ENCODE data around the gene KRTAP5-2. TPM values are rescaled to one million over a fixed set of nuclear protein-coding genes. Genes with fewer than 3 reads are reported as not detected.
"Not testable (repeated sequence)": the region's sequence is repeated elsewhere in the genome, so short reads cannot be mapped to it uniquely, and the experiment has no call there.

Gene KRTAP5-2, protein sequence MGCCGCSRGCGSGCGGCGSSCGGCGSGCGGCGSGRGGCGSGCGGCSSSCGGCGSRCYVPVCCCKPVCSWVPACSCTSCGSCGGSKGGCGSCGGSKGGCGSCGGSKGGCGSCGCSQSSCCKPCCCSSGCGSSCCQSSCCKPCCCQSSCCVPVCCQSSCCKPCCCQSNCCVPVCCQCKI
- not detected for total RNA-seq

DNA sequence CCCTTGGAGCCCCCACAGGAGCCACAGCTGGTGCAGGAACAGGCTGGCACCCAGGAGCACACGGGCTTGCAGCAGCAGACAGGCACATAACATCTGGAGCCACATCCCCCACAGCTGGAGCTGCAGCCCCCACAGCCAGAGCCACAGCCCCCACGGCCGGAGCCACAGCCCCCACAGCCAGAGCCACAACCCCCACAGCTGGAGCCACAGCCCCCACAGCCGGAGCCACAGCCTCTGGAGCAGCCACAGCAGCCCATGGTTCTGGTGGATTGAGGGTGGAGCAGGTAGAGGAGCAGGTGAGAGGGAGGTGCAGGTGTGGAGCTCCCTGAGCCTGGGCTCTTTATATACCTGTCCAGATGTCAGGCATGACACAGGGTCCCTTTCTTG is at the start of gene KRTAP5-2:
TSS of gene KRTAP5-2 (minus strand) at position 301 of the 387 bp plus-strand sequence. CDS start at position 257, 44 bp downstream.
- Mint-ChIP-seq H3K4me3 (no peak within 1 kb of the TSS), H3K27me3 (peaks cover 62% of the 10 kb centered on the region)

DNA sequence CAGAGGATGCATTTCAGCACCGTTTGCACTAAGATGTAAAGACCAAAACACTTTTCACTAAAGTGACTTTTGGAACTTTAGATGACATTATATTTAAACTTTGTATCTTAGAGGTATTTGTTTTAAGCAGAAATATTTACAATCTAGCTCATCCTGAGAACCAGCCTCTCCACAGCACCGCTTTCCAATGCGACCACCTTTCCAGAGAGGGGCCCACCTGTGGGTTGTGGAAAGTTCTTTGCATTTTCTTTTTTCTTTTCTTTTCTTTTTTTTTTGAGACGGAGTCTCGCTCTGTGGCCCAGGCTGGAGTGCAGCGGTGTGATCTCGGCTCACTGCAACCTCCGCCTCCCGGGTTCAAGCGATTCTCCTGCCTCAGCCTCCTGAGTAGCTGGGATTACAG is 48.4 kb upstream of the KRTAP5-2 start:
- not testable (repeated sequence) for H3K36me3 Mint-ChIP-seq

More for the DNA sequence above, at the start of gene KRTAP5-2:
- H3K27ac Mint-ChIP-seq, result no peak within 1 kb of the TSS
- H3K36me3 Mint-ChIP-seq, result no peaks in the 10 kb centered on the region
- DNase-seq, result no peak
- H3K4me1 Mint-ChIP-seq, result peaks cover 4% of the 10 kb centered on the region
- no peaks in the 10 kb centered on the region for H3K9me3 Mint-ChIP-seq

DNA sequence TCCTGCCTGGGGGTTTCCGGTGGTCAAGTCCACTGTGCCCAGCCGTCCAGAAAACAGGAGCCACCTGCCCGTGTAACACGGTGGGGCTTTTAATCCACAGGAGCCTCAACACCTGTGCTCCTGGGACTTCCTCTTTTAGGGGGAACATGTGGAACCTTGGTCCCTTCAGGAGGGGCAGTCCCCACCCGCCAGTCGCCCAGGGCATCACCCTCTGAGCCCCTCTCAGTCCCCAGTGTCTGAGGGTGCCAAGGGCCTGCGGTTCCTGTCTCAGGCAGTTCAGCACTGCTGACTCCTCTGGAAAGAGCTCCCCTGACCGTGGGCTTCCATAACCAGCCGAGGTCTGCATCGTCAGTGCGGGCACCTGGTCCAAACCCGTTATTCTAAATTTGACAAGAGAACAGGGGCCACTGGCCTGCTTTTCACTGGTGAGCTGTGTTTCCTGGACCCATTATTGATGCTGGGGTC is 47.3 kb upstream of the KRTAP5-2 start:
- no peaks in the 10 kb centered on the region for H3K4me1 Mint-ChIP-seq
- H3K9me3 Mint-ChIP-seq, result no peaks in the 10 kb centered on the region
- no peak overlapping the region for H3K4me3 Mint-ChIP-seq
- H3K36me3 Mint-ChIP-seq, result no peaks in the 10 kb centered on the region
- no peak overlapping the region for H3K27ac Mint-ChIP-seq
- DNase-seq, result no peak
- H3K27me3 Mint-ChIP-seq, result peaks cover 19% of the 10 kb centered on the region

More for the DNA sequence above, 48.4 kb upstream of the KRTAP5-2 start:
- H3K4me3 Mint-ChIP-seq, H3K27ac Mint-ChIP-seq, H3K9me3 Mint-ChIP-seq, H3K4me1 Mint-ChIP-seq, DNase-seq: not testable (repeated sequence)
- peaks cover 11% of the 10 kb centered on the region for H3K27me3 Mint-ChIP-seq

DNA sequence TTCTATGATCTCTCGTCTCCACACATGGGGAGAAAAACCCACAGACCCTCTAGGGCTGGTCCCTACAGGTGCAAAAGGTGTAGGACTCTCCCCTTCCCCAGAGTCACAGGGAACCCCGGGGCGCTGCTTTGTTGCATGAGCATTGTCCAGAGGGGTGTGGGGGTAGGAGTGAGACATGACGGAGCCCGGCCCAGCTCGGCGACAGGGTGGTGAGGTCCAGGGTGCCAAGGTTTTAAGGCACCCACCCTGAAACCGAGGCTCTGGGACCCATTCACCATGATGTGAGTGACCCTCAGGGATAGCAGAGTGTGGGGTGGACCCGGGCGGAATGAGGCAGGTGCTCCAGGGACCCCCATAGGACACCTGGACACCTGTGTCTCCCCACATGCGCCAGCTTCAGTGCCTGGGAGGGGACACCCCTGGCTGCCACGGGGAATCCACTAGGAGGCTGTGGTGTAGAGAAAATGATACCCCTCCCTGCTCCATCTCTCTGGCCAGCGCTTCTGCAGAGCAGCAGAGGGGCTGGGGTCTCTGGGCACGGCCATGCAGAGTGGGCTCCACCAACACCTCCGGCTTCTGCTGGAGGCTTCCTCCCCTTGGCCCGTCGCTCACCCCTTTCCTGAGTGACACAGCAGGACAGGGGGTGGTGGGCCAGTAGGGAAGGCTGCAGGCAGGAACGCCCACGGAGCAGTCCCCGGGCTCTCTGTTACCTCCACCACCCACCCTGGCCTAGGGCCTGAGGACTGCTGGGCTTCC is 46.7 kb upstream of the KRTAP5-2 start:
- H3K27me3 Mint-ChIP-seq, result peaks cover 24% of the 10 kb centered on the region
- H3K36me3 Mint-ChIP-seq, result no peaks in the 10 kb centered on the region
- H3K27ac Mint-ChIP-seq, result no peak overlapping the region
- H3K4me3 Mint-ChIP-seq, result no peak overlapping the region
- no peak for DNase-seq
- no peaks in the 10 kb centered on the region for H3K9me3 Mint-ChIP-seq
- H3K4me1 Mint-ChIP-seq, result no peaks in the 10 kb centered on the region

DNA sequence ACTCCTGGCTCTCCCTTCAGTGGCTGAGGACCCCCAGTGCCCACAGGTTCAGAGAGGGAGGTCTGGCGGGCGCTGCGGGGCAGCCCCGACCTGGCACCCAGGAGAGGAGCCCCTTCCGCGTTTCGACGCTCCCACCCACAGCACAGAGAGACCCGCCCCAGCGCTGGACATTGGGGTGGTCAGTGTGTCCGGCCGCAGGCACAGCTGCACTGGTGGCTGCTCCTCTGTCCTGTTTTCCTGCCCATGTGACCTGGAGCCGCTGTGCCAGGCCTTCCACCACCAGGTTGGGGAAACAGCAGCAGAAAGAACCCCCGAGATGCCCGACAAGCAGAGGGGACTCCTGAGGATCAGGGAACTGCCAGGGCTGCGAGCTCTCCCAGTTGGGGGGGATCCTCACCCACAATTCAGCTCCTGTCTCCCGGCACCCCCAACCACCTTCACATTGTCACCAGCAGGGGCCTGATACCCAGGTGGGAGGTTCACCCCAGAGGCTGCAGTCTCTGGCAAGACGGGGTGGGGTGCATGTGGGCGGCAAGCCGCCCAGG is 45.1 kb upstream of the KRTAP5-2 start:
- H3K36me3 Mint-ChIP-seq, result no peaks in the 10 kb centered on the region
- H3K27me3 Mint-ChIP-seq, result peaks cover 29% of the 10 kb centered on the region
- H3K9me3 Mint-ChIP-seq, result no peaks in the 10 kb centered on the region
- H3K4me3 Mint-ChIP-seq, result no peak overlapping the region
- H3K27ac Mint-ChIP-seq, result no peak overlapping the region
- no peaks in the 10 kb centered on the region for H3K4me1 Mint-ChIP-seq
- no peak for DNase-seq

DNA sequence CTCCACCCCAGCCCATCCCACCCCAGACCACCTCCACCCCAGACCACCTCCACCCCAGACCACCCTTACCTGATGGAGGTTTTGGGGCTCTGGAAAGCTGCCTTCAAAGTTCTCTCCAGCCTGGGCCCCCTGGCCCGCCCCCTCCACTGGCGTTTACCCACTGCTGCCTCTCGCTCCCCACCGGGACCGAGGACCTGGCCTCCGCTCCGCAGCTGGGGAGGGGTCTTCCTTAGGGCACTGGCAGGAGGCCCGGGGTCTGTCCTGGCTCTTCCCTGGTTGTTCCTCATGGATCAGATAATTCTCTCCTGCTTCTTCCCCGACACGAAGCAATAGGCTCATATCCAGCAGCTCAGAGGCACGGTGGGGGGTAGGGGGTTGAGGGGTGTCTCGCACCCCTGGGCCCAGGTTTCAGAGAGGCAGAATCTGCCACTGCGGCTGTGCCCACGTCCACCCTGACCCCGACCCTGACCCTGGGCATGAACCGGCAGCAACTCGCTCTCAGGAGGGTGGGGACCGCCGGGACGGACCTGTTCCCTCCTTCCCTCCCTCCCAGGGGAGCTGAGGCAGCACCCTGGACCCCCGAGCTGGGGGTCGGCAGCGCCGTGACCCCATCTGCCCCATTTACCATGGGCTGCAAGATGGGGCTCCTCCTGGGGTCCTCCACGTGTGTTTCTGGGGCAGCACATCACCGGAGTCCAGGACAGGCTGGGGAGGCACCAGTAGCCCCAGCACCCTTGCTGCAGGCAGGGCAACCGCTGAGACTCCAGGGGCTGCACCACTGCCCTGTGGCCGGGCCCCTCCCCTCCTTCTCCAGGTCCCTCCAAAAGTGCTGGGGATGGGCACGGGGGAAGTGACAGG is 44.4 kb upstream of the KRTAP5-2 start:
- Mint-ChIP-seq H3K27me3 (peaks cover 29% of the 10 kb centered on the region), H3K36me3 (no peaks in the 10 kb centered on the region), H3K4me1 (no peaks in the 10 kb centered on the region), H3K4me3 (no peak overlapping the region), H3K27ac (no peak overlapping the region), H3K9me3 (no peaks in the 10 kb centered on the region)
- DNase-seq, result no peak

DNA sequence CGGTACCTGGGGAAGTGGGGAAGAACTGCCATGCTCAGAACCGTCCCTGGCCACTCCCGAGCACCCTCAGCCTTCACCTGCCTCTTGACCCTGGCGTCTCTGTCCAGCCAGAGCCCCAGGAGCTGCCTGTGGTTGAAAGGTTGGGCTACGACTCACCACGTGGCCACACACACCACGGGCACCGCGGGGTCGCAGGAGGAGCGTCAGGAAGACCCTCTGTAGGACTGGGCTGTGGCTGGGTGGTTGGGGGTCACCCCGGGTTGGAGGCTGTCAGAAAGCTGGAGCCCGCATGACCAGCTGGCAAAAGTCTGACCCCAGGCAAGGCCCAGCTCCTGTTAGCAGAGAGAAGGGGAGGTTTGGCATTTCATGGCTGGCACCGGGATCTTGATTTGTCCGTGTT is 43.0 kb upstream of the KRTAP5-2 start:
- no peaks in the 10 kb centered on the region for H3K36me3 Mint-ChIP-seq
- no peaks in the 10 kb centered on the region for H3K9me3 Mint-ChIP-seq
- no peak overlapping the region for H3K27ac Mint-ChIP-seq
- peaks cover 27% of the 10 kb centered on the region for H3K27me3 Mint-ChIP-seq
- DNase-seq, result no peak
- H3K4me1 Mint-ChIP-seq, result no peaks in the 10 kb centered on the region
- H3K4me3 Mint-ChIP-seq, result no peak overlapping the region

DNA sequence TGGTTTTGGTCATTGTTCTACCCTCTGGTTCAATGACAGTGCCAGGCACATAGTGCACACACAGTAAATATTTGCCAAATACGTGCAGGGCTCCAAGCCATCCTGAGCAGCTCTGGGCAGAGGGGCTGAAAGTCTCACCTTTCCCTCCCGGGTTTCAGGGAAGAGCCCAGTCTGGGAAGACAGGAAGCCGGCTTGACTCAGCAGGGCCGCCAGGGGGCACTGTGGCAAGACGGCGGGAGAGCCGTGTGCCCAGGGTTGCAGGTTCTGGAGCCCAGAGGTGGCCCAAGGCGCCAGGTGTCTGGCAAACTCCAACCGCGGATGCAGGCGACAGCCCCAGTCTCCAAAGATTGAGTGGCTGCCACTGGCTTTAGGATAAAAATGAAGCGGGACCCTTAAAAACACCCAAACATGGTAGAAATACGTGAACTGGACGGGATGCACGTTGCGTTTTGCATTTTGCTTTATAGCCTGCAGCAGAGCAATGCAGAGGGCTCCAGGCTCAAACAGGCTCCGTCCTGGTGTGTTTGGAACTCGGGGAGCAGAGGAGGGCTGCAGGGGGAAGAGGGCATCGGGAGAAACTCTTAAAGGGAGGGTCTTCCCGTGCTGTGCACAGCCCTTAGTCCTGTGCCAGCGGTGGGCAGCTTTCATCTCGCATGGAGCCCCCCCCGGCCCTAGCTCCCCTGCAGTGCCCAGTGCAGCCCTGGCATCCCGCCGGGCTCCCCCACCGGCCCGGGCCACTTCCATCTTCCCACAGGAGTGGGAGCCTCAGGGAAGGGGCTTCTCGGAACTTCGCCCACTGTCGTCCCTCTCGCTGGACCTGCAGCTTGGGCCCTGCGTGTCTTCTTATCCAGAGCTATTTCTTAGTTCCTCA is 42.2 kb upstream of the KRTAP5-2 start:
- H3K9me3 Mint-ChIP-seq, result no peaks in the 10 kb centered on the region
- H3K4me1 Mint-ChIP-seq, result no peaks in the 10 kb centered on the region
- H3K27me3 Mint-ChIP-seq, result peaks cover 27% of the 10 kb centered on the region
- H3K4me3 Mint-ChIP-seq, result no peak overlapping the region
- H3K27ac Mint-ChIP-seq, result no peak overlapping the region
- no peaks in the 10 kb centered on the region for H3K36me3 Mint-ChIP-seq
- no peak for DNase-seq

DNA sequence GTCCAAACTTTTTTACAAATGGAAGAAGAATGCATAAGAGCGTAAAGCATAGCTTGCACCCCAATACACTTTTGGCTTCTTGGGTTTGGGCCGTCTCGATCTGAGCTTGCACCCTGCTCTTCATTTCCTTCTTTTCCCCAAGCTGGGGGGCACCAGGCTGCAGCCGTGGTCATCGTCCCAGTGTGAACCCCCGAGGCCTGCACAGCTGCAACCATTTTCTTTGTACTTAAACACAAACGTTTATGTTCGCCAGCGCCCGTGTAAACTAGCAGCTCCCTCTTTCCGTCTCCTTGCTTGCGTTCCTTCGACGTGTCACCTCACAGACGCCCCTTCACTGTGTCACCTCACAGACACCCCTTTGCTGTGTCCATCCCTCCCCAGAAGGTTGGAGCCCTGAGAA is 41.6 kb upstream of the KRTAP5-2 start:
- Mint-ChIP-seq H3K9me3 (no peaks in the 10 kb centered on the region), H3K27ac (no peak overlapping the region), H3K36me3 (no peaks in the 10 kb centered on the region), H3K4me3 (no peak overlapping the region), H3K4me1 (no peaks in the 10 kb centered on the region), H3K27me3 (peaks cover 28% of the 10 kb centered on the region)
- no peak for DNase-seq

DNA sequence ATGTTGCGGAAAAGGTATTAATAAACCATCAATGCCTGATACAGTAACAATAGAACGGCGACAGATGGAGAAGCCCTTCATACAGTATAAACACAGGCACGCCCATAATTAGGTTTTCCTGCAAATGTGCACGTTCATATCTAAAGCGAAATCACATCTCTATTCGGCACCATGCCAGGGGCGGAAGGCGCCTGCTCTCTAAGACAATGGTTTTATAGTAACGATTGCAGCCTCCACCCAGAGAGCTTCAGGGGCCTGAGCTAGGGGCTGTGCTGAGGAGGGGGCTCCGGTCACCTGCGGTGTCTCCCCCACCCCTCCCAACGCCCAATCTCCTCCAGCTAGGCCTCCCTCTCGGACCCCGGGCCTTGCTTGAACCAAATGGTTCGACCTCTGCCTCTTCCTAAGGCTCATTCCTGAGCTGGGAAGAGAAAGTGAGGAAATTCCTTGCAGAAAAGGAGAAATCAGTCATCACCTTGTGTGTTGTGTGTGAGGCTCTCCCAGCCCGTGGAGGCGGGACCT is 41.1 kb upstream of the KRTAP5-2 start:
- Mint-ChIP-seq H3K9me3 (no peaks in the 10 kb centered on the region), H3K4me1 (no peaks in the 10 kb centered on the region), H3K27ac (no peak overlapping the region), H3K36me3 (no peaks in the 10 kb centered on the region), H3K27me3 (peaks cover 26% of the 10 kb centered on the region), H3K4me3 (no peak overlapping the region)
- no peak for DNase-seq

DNA sequence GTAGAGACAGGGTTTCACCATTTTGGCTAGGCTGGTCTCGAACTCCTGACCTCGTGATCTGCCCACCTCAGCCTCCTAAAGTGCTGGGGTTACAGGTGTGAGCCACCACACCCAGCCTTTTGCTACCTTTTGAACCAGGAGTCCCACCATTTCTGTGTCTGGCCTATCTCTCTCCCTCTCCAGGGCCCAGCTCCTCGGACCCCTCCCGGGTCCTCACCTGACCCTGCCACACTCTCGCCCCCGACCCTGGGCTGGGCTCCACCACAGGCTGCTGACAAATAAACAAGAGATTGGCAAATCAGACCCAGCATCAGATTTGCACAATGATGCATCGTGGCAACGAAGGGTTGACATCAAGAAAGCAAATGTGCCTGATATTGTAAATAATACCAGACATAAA is 40.2 kb upstream of the KRTAP5-2 start:
- Mint-ChIP-seq H3K4me1 (no peaks in the 10 kb centered on the region), H3K36me3 (no peaks in the 10 kb centered on the region), H3K27me3 (peaks cover 24% of the 10 kb centered on the region), H3K4me3 (no peak overlapping the region), H3K9me3 (no peaks in the 10 kb centered on the region), H3K27ac (no peak overlapping the region)
- no peak for DNase-seq

DNA sequence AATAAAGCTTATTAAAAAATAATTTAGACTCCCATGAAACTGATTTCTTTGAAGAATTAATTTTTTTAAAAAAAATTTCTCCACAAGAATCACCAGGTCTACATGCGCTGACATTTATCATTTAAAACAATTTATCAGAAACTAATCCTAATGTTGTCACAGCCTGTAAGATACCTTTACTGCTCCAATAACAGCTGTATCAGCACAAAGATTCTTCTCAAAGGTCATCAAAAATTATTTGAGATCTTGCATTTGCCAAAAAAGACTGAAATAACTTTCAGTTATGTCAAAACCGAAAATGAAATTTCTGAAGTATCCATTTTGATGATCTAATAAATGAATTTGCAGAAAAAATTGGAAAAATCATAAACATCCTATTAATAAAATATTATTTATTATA is 39.5 kb upstream of the KRTAP5-2 start:
- H3K4me3 Mint-ChIP-seq, result no peak overlapping the region
- peaks cover 24% of the 10 kb centered on the region for H3K27me3 Mint-ChIP-seq
- H3K27ac Mint-ChIP-seq, result no peak overlapping the region
- H3K4me1 Mint-ChIP-seq, result peaks cover 2% of the 10 kb centered on the region
- DNase-seq, result no peak
- no peaks in the 10 kb centered on the region for H3K9me3 Mint-ChIP-seq
- H3K36me3 Mint-ChIP-seq, result no peaks in the 10 kb centered on the region

DNA sequence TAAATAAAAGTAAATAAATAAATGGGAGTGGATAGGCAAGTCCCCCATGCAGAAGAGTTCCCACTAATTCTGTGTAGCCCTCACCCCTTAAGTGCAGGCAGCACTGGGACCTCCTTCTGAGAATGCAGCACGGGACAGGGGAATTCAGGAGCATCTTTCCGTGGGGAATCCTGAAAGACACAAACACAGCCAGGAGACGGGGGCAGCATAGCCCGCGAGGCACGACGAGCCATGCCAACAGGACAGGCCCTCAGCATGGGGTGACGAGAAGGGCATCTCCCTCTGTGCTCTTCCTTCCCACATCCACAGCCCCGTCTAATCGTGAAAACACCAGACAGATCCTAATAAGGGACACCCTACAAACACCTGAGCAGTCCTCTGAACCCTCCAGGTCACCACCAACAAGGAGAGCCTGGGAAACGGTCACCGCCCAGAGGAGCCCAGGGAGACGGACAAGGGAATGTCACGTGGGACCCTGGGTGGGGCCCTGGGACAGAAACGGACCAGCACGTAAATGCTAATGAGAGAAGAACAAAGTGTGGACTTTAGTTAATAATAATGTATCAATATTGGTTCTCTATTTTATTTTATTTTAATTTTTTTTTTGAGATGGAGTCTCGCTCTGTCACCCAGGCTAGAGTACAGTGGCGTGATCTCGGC is 38.3 kb upstream of the KRTAP5-2 start:
- DNase-seq, result no peak
- Mint-ChIP-seq H3K4me3 (no peak overlapping the region), H3K4me1 (peaks cover 6% of the 10 kb centered on the region), H3K27me3 (peaks cover 27% of the 10 kb centered on the region), H3K27ac (no peak overlapping the region), H3K36me3 (no peaks in the 10 kb centered on the region), H3K9me3 (no peaks in the 10 kb centered on the region)

DNA sequence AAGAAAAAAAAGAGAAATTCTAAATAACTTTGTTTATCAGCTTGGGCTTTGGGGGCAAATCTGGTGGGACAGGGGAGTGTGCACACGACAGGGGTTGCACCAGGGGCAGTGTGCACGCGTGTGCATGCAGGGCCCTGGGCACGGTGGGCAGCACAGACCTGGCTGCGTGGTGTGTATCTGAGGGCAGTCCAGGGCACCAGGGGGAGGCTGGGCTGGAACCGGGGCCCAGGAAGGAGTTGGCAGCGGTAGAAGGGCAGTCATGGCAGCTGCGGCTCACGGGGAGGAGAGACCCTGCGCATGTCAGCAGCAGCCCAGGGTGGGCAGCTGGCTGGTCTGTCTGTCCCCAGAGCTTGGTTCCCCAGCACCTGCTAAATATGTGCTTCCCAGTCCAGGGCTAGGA is 35.8 kb upstream of the KRTAP5-2 start:
- Mint-ChIP-seq H3K9me3 (no peaks in the 10 kb centered on the region), H3K27me3 (peaks cover 24% of the 10 kb centered on the region), H3K36me3 (no peaks in the 10 kb centered on the region), H3K27ac (no peak overlapping the region), H3K4me1 (peaks cover 9% of the 10 kb centered on the region), H3K4me3 (no peak overlapping the region)
- DNase-seq, result no peak
